NCI-H2171 (cell line): Measurements from ENCODE around the gene TPR.

Experiments
- DNase-seq: peaks from one replicate; lab custom pipeline; 2025; lab: John Stamatoyannopoulos, UW

Gene TPR

GRCh38 chr1:186327331-186327730, 47.7 kb downstream of the TPR start:
- no peak for DNase-seq

- no peak for DNase-seq
Observed at GRCh38 chr1:186326009-186326408, 49.0 kb downstream of the TPR start.

GRCh38 chr1:186325239-186325638, 49.8 kb downstream of the TPR start:
- no peak for DNase-seq

GRCh38 chr1:186323865-186324264, 51.2 kb downstream of the TPR start:
- DNase-seq, result no peak

GRCh38 chr1:186315570-186315969, 59.5 kb downstream of the TPR start:
- DNase-seq, result no peak

- DNase-seq, result no peak
Observed at GRCh38 chr1:186311375-186312051, 63.5 kb downstream of the TPR start.

GRCh38 chr1:186310307-186310706, 64.7 kb downstream of the TPR start:
- DNase-seq, result no peak

GRCh38 chr1:186308264-186309060, 66.6 kb downstream of the TPR start:
- no peak for DNase-seq

GRCh38 chr1:186307445-186307844, 67.6 kb downstream of the TPR start:
- no peak for DNase-seq

GRCh38 chr1:186306533-186306932, 68.5 kb downstream of the TPR start:
- no peak for DNase-seq

GRCh38 chr1:186304982-186305949, 69.8 kb downstream of the TPR start:
- no peak for DNase-seq

GRCh38 chr1:186303911-186304310, 71.1 kb downstream of the TPR start:
- no peak for DNase-seq

GRCh38 chr1:186302381-186302920, 72.6 kb downstream of the TPR start:
- DNase-seq, result no peak

GRCh38 chr1:186301448-186301847, 73.6 kb downstream of the TPR start:
- no peak for DNase-seq

GRCh38 chr1:186300056-186300455, 75.0 kb downstream of the TPR start:
- DNase-seq, result no peak

- no peak for DNase-seq
Observed at GRCh38 chr1:186299570-186299969, 75.5 kb downstream of the TPR start.

GRCh38 chr1:186298851-186299250, 76.2 kb downstream of the TPR start:
- no peak for DNase-seq

GRCh38 chr1:186297439-186298045, 77.5 kb downstream of the TPR start:
- no peak for DNase-seq

GRCh38 chr1:186295980-186296379, 79.1 kb downstream of the TPR start, which contains the start of gene PRG4:
TSS of gene PRG4 (plus strand) at chr1:186296279.
- no peak for DNase-seq

GRCh38 chr1:186292875-186293274, 82.2 kb downstream of the TPR start:
- no peak for DNase-seq

- no peak for DNase-seq
Observed at GRCh38 chr1:186291271-186291670, 83.8 kb downstream of the TPR start.
